HFFc6 (cell line): ENCODE results near the gene FXYD1. TPM values are rescaled to one million over a fixed set of nuclear protein-coding genes. Genes with fewer than 3 reads are reported as not detected.

Experiments used
- DNase-seq: peaks from one replicate; pipeline ENCODE4 v3.0.0-alpha.2; 2018
- H3K27ac Mint-ChIP-seq: 2 replicates; pipeline ENCODE4 v1.8.0; 2020; ENCODE audit warnings: mild to moderate bottlenecking, mixed read lengths
- H3K27me3 Mint-ChIP-seq: 2 replicates; pipeline ENCODE4 v1.8.0; 2021; ENCODE audit warnings: mild to moderate bottlenecking, moderate library complexity, mixed read lengths; ENCODE audit not compliant: insufficient read depth
- H3K36me3 Mint-ChIP-seq: 2 replicates; pipeline ENCODE4 v1.8.0; 2021; ENCODE audit warnings: low read depth, mixed read lengths
- H3K4me1 Mint-ChIP-seq: 2 replicates; pipeline ENCODE4 v1.8.0; 2020; ENCODE audit warnings: low read depth, mixed read lengths
- H3K4me3 Mint-ChIP-seq: 2 replicates; pipeline ENCODE4 v1.8.0; 2020; ENCODE audit warnings: mild to moderate bottlenecking, moderate library complexity, mixed read lengths
- H3K9me3 Mint-ChIP-seq: 2 replicates; pipeline ENCODE4 v1.8.0; 2020; ENCODE audit warnings: mild to moderate bottlenecking, mixed read lengths
- CTCF ChIP-seq: fragments of 200-600 bp; sonication (generic); IDR thresholded peaks from 2 replicates; pipeline ENCODE4 v1.5.0; 2021; ENCODE audit warnings: antibody characterized with exemption, mild to moderate bottlenecking
- total RNA-seq, 6 experiments: library from RNA; stranded (reverse); fragmentation: NEBNext Ultra II Directional; extraction: Animal tissue kit (Norgen Biotek cat#: 25700); gene quantifications; 2 replicates in 1 of 6; 3 replicates in 5 of 6; pipeline ENCODE4 v1.2.3, GENCODE V29; 2021

Gene FXYD1
- total RNA-seq, 6 experiments from 2014 or later = 0.92 to 2.7 (median 2.1) TPM; not detected in 1

GRCh38 chr19:35109395-35110112, 29.1 kb upstream of the FXYD1 start:
- peaks cover 2% of the 10 kb centered on the region; the same call in 1 of the 2 replicates for H3K4me1 Mint-ChIP-seq
- H3K4me3 Mint-ChIP-seq = no peak overlapping the region
- no peak overlapping the region for H3K27ac Mint-ChIP-seq
- TF ChIP-seq CTCF = no peak
- H3K36me3 Mint-ChIP-seq = no peaks in the 10 kb centered on the region
- peaks cover 10% of the 10 kb centered on the region for H3K27me3 Mint-ChIP-seq
- no peak for DNase-seq
- peaks cover 7% of the 10 kb centered on the region; the same call in 1 of the 2 replicates for H3K9me3 Mint-ChIP-seq

GRCh38 chr19:35110974-35111373, 27.6 kb upstream of the FXYD1 start:
- no peak overlapping the region for H3K4me3 Mint-ChIP-seq
- peaks cover 7% of the 10 kb centered on the region; the same call in 1 of the 2 replicates for H3K9me3 Mint-ChIP-seq

GRCh38 chr19:35112995-35113688, 25.5 kb upstream of the FXYD1 start:
- no peak overlapping the region for H3K4me3 Mint-ChIP-seq
- H3K9me3 Mint-ChIP-seq = no peaks in the 10 kb centered on the region
- no peak for DNase-seq
- H3K36me3 Mint-ChIP-seq = no peaks in the 10 kb centered on the region
- peaks cover 24% of the 10 kb centered on the region for H3K27me3 Mint-ChIP-seq
- no peak for TF ChIP-seq CTCF
- no peak overlapping the region for H3K27ac Mint-ChIP-seq
- peaks cover 6% of the 10 kb centered on the region; the same call in 1 of the 2 replicates for H3K4me1 Mint-ChIP-seq

More at GRCh38 chr19:35110974-35111373, 27.6 kb upstream of the FXYD1 start:
- H3K27ac Mint-ChIP-seq = no peak overlapping the region
- H3K36me3 Mint-ChIP-seq = no peaks in the 10 kb centered on the region
- H3K27me3 Mint-ChIP-seq = peaks cover 12% of the 10 kb centered on the region
- H3K4me1 Mint-ChIP-seq = peaks cover 6% of the 10 kb centered on the region; the same call in 1 of the 2 replicates
- no peak for TF ChIP-seq CTCF
- DNase-seq = no peak

- Mint-ChIP-seq H3K9me3 (no peaks in the 10 kb centered on the region), H3K4me3 (no peak overlapping the region), H3K36me3 (no peaks in the 10 kb centered on the region), H3K4me1 (peaks cover 6% of the 10 kb centered on the region; the same call in 1 of the 2 replicates), H3K27me3 (peaks cover 21% of the 10 kb centered on the region), H3K27ac (no peak overlapping the region)
- peak; percentile 96 for TF ChIP-seq CTCF
- DNase-seq = no peak
These were observed 24.1 kb upstream of the FXYD1 start for GRCh38 chr19:35114353-35115176.

GRCh38 chr19:35115177-35115951, 23.3 kb upstream of the FXYD1 start, which contains the start of gene FXYD3:
Gene FXYD3 (plus strand): TSS chr19:35115823. CDS start chr19:35119377, 3,554 bp downstream.
- DNase-seq = no peak
- no peak within 1 kb of the TSS for H3K4me3 Mint-ChIP-seq
- H3K9me3 Mint-ChIP-seq = no peaks in the 10 kb centered on the region
- H3K36me3 Mint-ChIP-seq = no peaks in the 10 kb centered on the region
- no peak for TF ChIP-seq CTCF
- peaks cover 17% of the 10 kb centered on the region for H3K27me3 Mint-ChIP-seq
- H3K27ac Mint-ChIP-seq = no peak within 1 kb of the TSS
- peaks cover 9% of the 10 kb centered on the region for H3K4me1 Mint-ChIP-seq
